Suprapubic skin (tissue), 4 donors: ENCODE data around the gene ZBTB20. TPM values are rescaled to one million over a fixed set of nuclear protein-coding genes. Genes with fewer than 3 reads are reported as not detected.

ENCODE experiments used
- DNase-seq, 2 donors: peaks; one replicate each; pipeline ENCODE4 v3.0.0-alpha.2; 2019; ENCODE audit warnings: low spot score in 2 of 2
- H3K27ac ChIP-seq: fragments of 200-600 bp; sonication (generic); one replicate; pipeline ENCODE4 v1.5.1; 2019
- H3K27me3 ChIP-seq: fragments of 200-600 bp; sonication (generic); one replicate; pipeline ENCODE4 v1.5.1; 2019
- H3K36me3 ChIP-seq: fragments of 200-600 bp; sonication (generic); one replicate; pipeline ENCODE4 v1.5.1; 2019
- H3K4me1 ChIP-seq: fragments of 200-600 bp; sonication (generic); one replicate; pipeline ENCODE4 v1.5.1; 2019
- H3K4me3 ChIP-seq: fragments of 200-600 bp; sonication (generic); one replicate; pipeline ENCODE4 v1.5.1; 2019; ENCODE audit warnings: mild to moderate bottlenecking
- H3K9me3 ChIP-seq: fragments of 200-600 bp; sonication (generic); one replicate; pipeline ENCODE4 v1.5.1; 2019
- CTCF ChIP-seq, 2 donors: fragments of 200-600 bp in 1 of 2; fragments of 450-650 bp in 1 of 2; sonication (generic) in 1 of 2; IDR thresholded peaks; one replicate each; pipeline ENCODE4 v1.5.1; 2016 to 2019; ENCODE audit warnings: antibody characterized with exemption in 2 of 2, mild to moderate bottlenecking in 1 of 2, moderate library complexity in 1 of 2
- EP300 ChIP-seq: sonication (generic); formaldehyde crosslinking; IDR thresholded peaks from one replicate; pipeline ENCODE4 v1.6.1; 2017; ENCODE audit warnings: antibody characterized with exemption
- POLR2A ChIP-seq, 2 donors: fragments of 450-650 bp; IDR thresholded peaks; one replicate each; pipeline ENCODE4 v1.6.1; 2017; ENCODE audit warnings: antibody characterized with exemption in 2 of 2, mild to moderate bottlenecking in 2 of 2, moderate library complexity in 2 of 2
- POLR2AphosphoS5 ChIP-seq, 3 donors: sonication (generic); formaldehyde crosslinking; IDR thresholded peaks; one replicate each; pipeline ENCODE4 v1.6.1; 2017; ENCODE audit warnings: antibody characterized with exemption in 3 of 3
- WGBS: methylation state at CpG from one replicate; pipeline ENCODE4 v1.1.5; 2018; 5-methylcytosine and 5-hydroxymethylcytosine counted together
- total RNA-seq, 4 donors: library from RNA; depleted of rRNA; stranded (reverse); fragments of >200 nt; gene quantifications; one replicate each; pipeline ENCODE4 v1.1.0, GENCODE V29; 2016

Gene ZBTB20
- total RNA-seq, 4 donors from 2014 or later = 23.6 to 77.2 (median 39.4) TPM

- WGBS = 94% methylated on average over 2 of the region's 2 CpGs
- TF ChIP-seq POLR2AphosphoS5 (IDR thresholded peaks at IDR 0.05) = no peak
- no peak for TF ChIP-seq EP300
- TF ChIP-seq POLR2A (IDR thresholded peaks at IDR 0.05) = no peak
- TF ChIP-seq CTCF (IDR thresholded peaks at IDR 0.05) = no peak
Measured at GRCh38 chr3:114582929-114583328, 564.2 kb downstream of the ZBTB20 start.

DNA sequence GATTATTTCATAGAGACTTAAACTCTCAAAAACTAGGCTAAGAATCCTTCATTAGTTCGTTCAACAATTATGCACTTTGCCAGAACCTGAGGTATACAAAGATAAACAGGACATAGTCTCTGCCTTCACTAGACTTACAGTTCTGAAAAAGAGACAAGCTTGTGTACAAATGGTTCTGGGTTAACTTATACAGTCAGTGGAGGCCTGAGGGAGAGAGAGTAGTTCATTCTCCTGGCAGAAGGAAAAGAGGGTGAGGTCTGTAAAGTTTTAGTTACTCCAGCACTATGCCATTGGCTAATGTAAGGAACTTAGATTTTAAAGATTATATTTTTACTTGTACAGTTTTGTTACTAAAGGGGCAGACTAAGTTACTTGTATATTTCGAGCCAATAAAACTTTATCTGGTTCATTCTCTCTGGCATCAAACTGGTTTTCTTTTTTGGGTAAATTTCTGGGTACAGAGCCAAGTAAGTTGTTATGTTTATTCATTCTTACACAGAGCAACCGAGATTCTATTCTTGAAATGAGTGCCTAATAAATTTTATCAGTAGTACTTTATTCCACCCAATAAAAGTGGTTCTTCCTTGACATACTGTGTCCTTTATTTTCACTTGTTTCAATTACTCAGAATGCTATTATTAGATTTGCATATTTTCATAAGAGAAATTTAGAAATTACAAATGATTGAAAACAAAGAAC lies 574.6 kb downstream of the ZBTB20 start:
- DNase-seq = no peak
- Histone ChIP-seq H3K9me3 (no peaks in the 10 kb centered on the region), H3K4me1 (no peaks in the 10 kb centered on the region), H3K36me3 (no peaks in the 10 kb centered on the region), H3K27ac (no peak overlapping the region), H3K4me3 (no peak overlapping the region), H3K27me3 (no peaks in the 10 kb centered on the region)
- no peak for TF ChIP-seq POLR2AphosphoS5 (IDR thresholded peaks at IDR 0.05)
- TF ChIP-seq CTCF (IDR thresholded peaks at IDR 0.05) = no peak
- no peak for TF ChIP-seq EP300
- no peak for TF ChIP-seq POLR2A (IDR thresholded peaks at IDR 0.05)
- 45% methylated on average over 3 of the region's 3 CpGs for WGBS

More at GRCh38 chr3:114582929-114583328, 564.2 kb downstream of the ZBTB20 start:
- no peaks in the 10 kb centered on the region for H3K4me1 ChIP-seq
- no peak overlapping the region for H3K27ac ChIP-seq
- no peak for DNase-seq
- no peak overlapping the region for H3K4me3 ChIP-seq
- H3K36me3 ChIP-seq = no peaks in the 10 kb centered on the region
- no peaks in the 10 kb centered on the region for H3K9me3 ChIP-seq
- H3K27me3 ChIP-seq = no peaks in the 10 kb centered on the region

DNA sequence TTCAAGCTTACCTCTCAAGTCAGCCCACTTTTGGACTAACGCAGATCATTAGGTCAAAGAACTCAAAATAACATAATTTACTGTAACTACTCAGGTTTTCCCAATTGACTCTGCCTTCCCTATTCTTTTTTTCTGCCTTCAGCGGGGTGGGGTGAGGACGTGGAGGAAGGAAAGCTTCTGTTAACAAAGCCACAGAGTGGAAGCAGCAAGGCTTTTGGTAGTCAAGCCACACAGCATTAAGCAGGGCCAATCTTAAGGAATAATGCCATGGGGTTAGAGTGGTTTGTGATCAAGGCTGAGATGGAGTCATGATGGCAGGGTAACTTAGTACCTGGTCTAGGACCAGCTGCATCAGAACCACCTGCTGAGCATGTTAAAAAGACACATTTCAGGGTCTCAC lies 575.7 kb downstream of the ZBTB20 start:
- WGBS = 79% methylated on average over 3 of the region's 3 CpGs
- DNase-seq = no peak
- H3K4me3 ChIP-seq = no peak overlapping the region
- no peaks in the 10 kb centered on the region for H3K27me3 ChIP-seq
- H3K4me1 ChIP-seq = no peaks in the 10 kb centered on the region
- H3K27ac ChIP-seq = no peak overlapping the region
- H3K36me3 ChIP-seq = no peaks in the 10 kb centered on the region
- H3K9me3 ChIP-seq = no peaks in the 10 kb centered on the region
- TF ChIP-seq CTCF (IDR thresholded peaks at IDR 0.05) (no peak), POLR2AphosphoS5 (IDR thresholded peaks at IDR 0.05) (no peak), EP300 (no peak)

- Histone ChIP-seq H3K27ac (no peak overlapping the region), H3K4me3 (no peak overlapping the region), H3K9me3 (no peaks in the 10 kb centered on the region), H3K27me3 (no peaks in the 10 kb centered on the region), H3K36me3 (no peaks in the 10 kb centered on the region), H3K4me1 (peaks cover 11% of the 10 kb centered on the region)
- no peak for TF ChIP-seq POLR2A (IDR thresholded peaks at IDR 0.05)
- no peak for TF ChIP-seq CTCF (IDR thresholded peaks at IDR 0.05)
- TF ChIP-seq POLR2AphosphoS5 (IDR thresholded peaks at IDR 0.05) = no peak
- no peak for TF ChIP-seq EP300
- WGBS = 73% methylated on average over 2 of the region's 2 CpGs
- no peak for DNase-seq
Measured at GRCh38 chr3:114569186-114569585, 577.9 kb downstream of the ZBTB20 start.

GRCh38 chr3:114567771-114568170 lies 579.3 kb downstream of the ZBTB20 start:
- no peaks in the 10 kb centered on the region for H3K9me3 ChIP-seq
- H3K4me3 ChIP-seq = no peak overlapping the region
- no peaks in the 10 kb centered on the region for H3K27me3 ChIP-seq
- no peak for DNase-seq
- H3K36me3 ChIP-seq = no peaks in the 10 kb centered on the region
- TF ChIP-seq POLR2AphosphoS5 (IDR thresholded peaks at IDR 0.05) (no peak), POLR2A (IDR thresholded peaks at IDR 0.05) (no peak), CTCF (IDR thresholded peaks at IDR 0.05) (no peak), EP300 (no peak)
- H3K27ac ChIP-seq = no peak overlapping the region
- peaks cover 11% of the 10 kb centered on the region for H3K4me1 ChIP-seq
- WGBS = 95% methylated on average over 2 of the region's 2 CpGs
